Kidney (tissue), 14 donors: ENCODE data around the gene PRTN3. TPM values are rescaled to one million over a fixed set of nuclear protein-coding genes. Genes with fewer than 3 reads are reported as not detected.
"Not testable (repeated sequence)": the region's sequence is repeated elsewhere in the genome, so short reads cannot be mapped to it uniquely, and the experiment has no call there.

ENCODE experiments used
- DNase-seq, 5 donors: peaks; one replicate each; pipeline ENCODE4 v3.0.0-alpha.2; 2013 to 2020
- FAIRE-seq: peaks from 2 replicates; lab custom pipeline; 2012; peaks lifted over from hg19 to GRCh38; lab: Jason Lieb, UNC
- H3K27ac ChIP-seq, 2 donors: one replicate each; pipeline ENCODE4 v1.7.0; 2013; ENCODE audit warnings: low read depth in 2 of 2, low read length in 2 of 2, inconsistent platforms in 1 of 2
- H3K27me3 ChIP-seq: one replicate; pipeline ENCODE4 v1.7.1; 2013; ENCODE audit warnings: low read length, inconsistent platforms; ENCODE audit not compliant: control insufficient read depth, insufficient read depth
- H3K36me3 ChIP-seq, 3 donors: one replicate each; pipeline versions ENCODE4 v1.7.0 to v1.7.1; 2013; ENCODE audit warnings: low read length in 3 of 3, control low read depth in 1 of 3, inconsistent platforms in 1 of 3; ENCODE audit not compliant: insufficient read depth in 3 of 3, control insufficient read depth in 2 of 3
- H3K4me1 ChIP-seq, 3 donors: one replicate each; pipeline versions ENCODE4 v1.7.0 to v1.7.1; 2013; ENCODE audit warnings: low read length in 3 of 3, inconsistent platforms in 1 of 3, low read depth in 1 of 3; ENCODE audit not compliant: control insufficient read depth in 2 of 3, insufficient read depth in 2 of 3
- H3K4me3 ChIP-seq, 3 donors: one replicate each; pipeline versions ENCODE4 v1.7.0 to v1.8.1; 2013; ENCODE audit warnings: low read length in 3 of 3, control low read depth in 1 of 3, inconsistent platforms in 1 of 3
- H3K9ac ChIP-seq, 3 donors: one replicate each; pipeline versions ENCODE4 v1.7.0 to v1.7.1; 2013; ENCODE audit warnings: low read length in 3 of 3, control low read depth in 1 of 3, inconsistent platforms in 1 of 3
- H3K9me3 ChIP-seq, 3 donors: one replicate each; pipeline versions ENCODE4 v1.7.0 to v1.7.1; 2013; ENCODE audit warnings: low read length in 3 of 3, control low read depth in 1 of 3, inconsistent platforms in 1 of 3; ENCODE audit not compliant: control insufficient read depth in 2 of 3, insufficient read depth in 1 of 3
- intact Hi-C: fragments of 100-400 bp; cut with DNase I; formaldehyde crosslinking; loops from one replicate; pipeline ENCODE4 v1.11.1; 2022
- polyA plus RNA-seq: library from polyadenylated mRNA; stranded (reverse); fragments of 350-450 nt; fragmentation: Illumina TruSeq; extraction: RNeasy Lipid Tissue Mini Kit (QIAGEN cat#74804); gene quantifications from one replicate; pipeline ENCODE4 v1.2.3, GENCODE V29; 2014; ENCODE audit warnings: low read depth, low replicate concordance; ENCODE audit not compliant: insufficient read depth
- total RNA-seq: library from RNA; stranded (reverse); fragmentation: NEBNext Ultra II Directional; extraction: Animal tissue kit (Norgen Biotek cat#: 25700); gene quantifications from one replicate; pipeline ENCODE4 v1.2.1, GENCODE V29; 2021
- TF ChIP-seq, protein P1 (sequence below): IDR thresholded peaks from 3 replicates; pipeline ENCODE4 v1.5.1; 2012; ENCODE audit warnings: mild to moderate bottlenecking, moderate library complexity, borderline replicate concordance; ENCODE audit not compliant: insufficient read depth; ENCODE audit errors: extremely low read depth
- donor health status: control.
- donor health status: control.
- donor health status: control.
- donor health status: control.
- donor health status: control.
- donor health status: DM: yes; HTN: yes; CAD: no.
- donor health status: Normal renal cell carcinoma (clear cell type).

PRTN3 gene
- total and polyA plus RNA-seq, 2 donors from 2014 or later, result not detected

DNA sequence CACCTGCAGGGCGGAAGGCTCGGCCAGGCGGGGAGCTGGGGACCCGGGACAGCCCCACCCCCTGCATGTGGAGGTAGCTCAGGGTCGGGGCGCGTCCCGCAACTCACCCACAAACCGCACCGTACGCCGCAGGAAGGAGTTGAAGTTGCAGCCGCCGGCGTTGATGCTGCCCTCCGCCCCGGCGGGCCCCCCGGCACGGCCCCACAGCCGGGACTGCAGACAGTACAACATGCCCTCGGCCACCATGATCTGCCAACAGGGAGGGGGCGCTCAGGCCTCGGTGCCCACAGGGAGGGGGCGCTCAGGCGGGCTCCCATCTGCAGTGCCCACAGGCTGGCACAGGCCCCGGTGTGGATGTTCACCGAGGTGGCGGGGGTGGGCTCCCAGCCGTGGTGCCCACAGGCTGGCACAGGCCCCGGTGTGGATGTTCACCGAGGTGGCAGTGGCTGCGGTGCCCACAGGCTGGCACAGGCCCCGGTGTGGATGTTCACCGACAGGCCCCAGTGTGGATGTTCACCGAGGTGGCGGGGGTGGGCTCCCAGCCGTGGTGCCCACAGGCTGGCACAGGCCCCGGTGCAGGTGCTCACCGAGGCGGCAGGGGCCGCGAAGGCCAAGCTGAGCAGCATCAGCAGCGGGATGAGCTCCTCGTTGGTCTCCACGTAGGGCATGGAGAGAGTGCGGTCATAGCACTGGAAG is 25.6 kb upstream of the PRTN3 start:
- peak in 1 of 5 donors; percentile 68 for DNase-seq
- FAIRE-seq, result no peak
- Histone ChIP-seq H3K9me3 (no peaks in the 10 kb centered on the region), H3K36me3 (peaks cover 0 to 3% (median 2%) of the 10 kb centered on the region in 3 donors), H3K27me3 (no peaks in the 10 kb centered on the region), H3K27ac (no peak overlapping the region), H3K4me3 (no peak overlapping the region), H3K9ac (no peak overlapping the region), H3K4me1 (no peaks in the 10 kb centered on the region)
- TF ChIP-seq, protein P1, sequence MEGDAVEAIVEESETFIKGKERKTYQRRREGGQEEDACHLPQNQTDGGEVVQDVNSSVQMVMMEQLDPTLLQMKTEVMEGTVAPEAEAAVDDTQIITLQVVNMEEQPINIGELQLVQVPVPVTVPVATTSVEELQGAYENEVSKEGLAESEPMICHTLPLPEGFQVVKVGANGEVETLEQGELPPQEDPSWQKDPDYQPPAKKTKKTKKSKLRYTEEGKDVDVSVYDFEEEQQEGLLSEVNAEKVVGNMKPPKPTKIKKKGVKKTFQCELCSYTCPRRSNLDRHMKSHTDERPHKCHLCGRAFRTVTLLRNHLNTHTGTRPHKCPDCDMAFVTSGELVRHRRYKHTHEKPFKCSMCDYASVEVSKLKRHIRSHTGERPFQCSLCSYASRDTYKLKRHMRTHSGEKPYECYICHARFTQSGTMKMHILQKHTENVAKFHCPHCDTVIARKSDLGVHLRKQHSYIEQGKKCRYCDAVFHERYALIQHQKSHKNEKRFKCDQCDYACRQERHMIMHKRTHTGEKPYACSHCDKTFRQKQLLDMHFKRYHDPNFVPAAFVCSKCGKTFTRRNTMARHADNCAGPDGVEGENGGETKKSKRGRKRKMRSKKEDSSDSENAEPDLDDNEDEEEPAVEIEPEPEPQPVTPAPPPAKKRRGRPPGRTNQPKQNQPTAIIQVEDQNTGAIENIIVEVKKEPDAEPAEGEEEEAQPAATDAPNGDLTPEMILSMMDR, result no peak
- intact Hi-C loops, result no loop called here

DNA sequence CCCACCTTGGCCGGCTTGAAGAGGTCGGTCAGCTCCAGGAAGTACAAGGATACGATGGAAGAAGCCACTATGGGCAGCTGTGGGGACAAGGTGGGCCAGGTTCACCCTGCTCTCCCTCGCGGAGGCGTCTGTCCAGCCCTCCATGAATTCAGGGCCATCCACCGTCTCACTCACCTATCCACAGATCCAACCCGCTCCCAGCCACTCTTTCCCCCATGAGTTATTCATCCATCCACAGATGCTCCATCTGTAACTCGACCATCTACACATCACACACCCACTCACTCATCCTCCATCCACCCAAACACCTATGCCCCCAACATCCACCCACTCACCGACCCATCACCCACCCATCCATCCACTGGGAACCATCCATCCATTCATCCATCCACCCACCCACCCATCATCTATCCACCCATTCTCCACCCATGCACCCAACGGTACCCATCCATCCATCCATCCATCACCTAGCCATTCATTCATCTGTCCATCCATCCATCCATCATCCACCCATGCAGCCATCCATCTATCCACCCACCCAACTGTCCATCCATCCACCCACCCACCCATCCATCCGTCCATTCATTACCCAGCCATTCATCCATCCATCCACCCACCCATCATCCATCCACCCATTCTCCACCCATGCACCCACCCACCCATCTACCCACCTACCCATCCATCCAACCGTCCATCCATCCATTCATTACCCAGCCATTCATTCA is 24.9 kb upstream of the PRTN3 start:
- no peak for FAIRE-seq
- intact Hi-C loops, result no loop called here
- TF ChIP-seq, protein P1, result no peak
- H3K4me1 ChIP-seq, result no peaks in the 10 kb centered on the region
- H3K4me3 ChIP-seq, result no peak overlapping the region
- no peak overlapping the region for H3K27ac ChIP-seq
- peaks cover 0 to 2% (median 0%) of the 10 kb centered on the region in 3 donors for H3K36me3 ChIP-seq
- no peaks in the 10 kb centered on the region for H3K9me3 ChIP-seq
- H3K27me3 ChIP-seq, result no peaks in the 10 kb centered on the region
- no peak overlapping the region for H3K9ac ChIP-seq
- DNase-seq, result no peak

DNA sequence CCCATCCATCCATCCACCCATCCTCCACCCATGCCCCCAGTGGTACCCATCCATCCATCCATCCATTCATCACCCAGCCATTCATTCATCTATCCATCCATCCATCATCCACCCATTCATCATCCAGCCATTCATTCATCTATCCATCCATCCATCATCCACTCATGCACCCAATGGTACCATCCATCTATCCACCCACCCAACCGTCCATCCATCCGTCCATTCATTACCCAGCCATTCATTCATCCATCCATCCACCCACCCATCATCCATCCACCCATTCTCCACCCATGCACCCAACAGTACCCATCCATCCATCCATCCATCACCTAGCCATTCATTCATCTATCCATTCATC is 24.3 kb upstream of the PRTN3 start:
- FAIRE-seq (no peak), DNase-seq (no peak)
- H3K27ac ChIP-seq, result no peak overlapping the region
- TF ChIP-seq, protein P1, result no peak
- H3K36me3 ChIP-seq, result peaks cover 0 to 2% (median 0%) of the 10 kb centered on the region in 3 donors
- H3K9me3 ChIP-seq, result no peaks in the 10 kb centered on the region
- H3K4me3 ChIP-seq, result peak overlapping the region in 1 of 3 donors; percentile 1
- no peaks in the 10 kb centered on the region for H3K4me1 ChIP-seq
- intact Hi-C loops, result no loop called here
- no peak overlapping the region for H3K9ac ChIP-seq
- no peaks in the 10 kb centered on the region for H3K27me3 ChIP-seq

DNA sequence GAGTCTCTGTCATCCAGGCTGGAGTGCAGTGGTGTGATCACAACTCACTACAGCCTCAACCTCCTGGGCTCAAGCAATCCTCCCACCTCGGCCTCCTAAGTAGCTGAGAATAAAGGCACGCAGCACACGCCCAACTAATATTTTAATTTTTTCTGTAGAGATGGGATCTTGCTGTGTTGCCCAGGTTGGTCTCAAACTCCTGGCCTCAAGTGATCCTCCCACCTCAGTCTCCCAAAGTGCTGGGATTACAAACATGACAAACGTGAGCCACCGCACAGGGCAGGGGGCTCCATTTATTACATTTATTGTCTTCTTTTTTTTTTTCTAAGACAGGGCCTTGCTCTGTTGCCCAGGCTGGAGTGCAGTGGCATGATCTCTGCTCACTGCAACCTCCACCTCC is 20.6 kb upstream of the PRTN3 start:
- H3K4me3 ChIP-seq, H3K27ac ChIP-seq, H3K36me3 ChIP-seq, DNase-seq, FAIRE-seq, H3K9ac ChIP-seq, H3K4me1 ChIP-seq, H3K27me3 ChIP-seq, H3K9me3 ChIP-seq, intact Hi-C loops: not testable (repeated sequence)
